Retinal pigment epithelial cell (primary cell): ENCODE measurements around the gene TACC3.

Source experiments
- DNase-seq: peaks from one replicate; pipeline ENCODE4 v3.0.0-alpha.2; 2010; ENCODE audit warnings: low read depth
- H3K4me3 ChIP-seq: 2 replicates; pipeline ENCODE4 v1.5.1; 2011; ENCODE audit warnings: mild to moderate bottlenecking, low read length, control low read depth, moderate library complexity
- TF ChIP-seq, protein P1 (sequence below): conservative IDR thresholded peaks from 2 replicates; pipeline ENCODE4 v1.5.1; 2011; ENCODE audit warnings: low read depth, low read length, control low read depth, inconsistent platforms

TACC3 gene

GRCh38 chr4:1726146-1726934 lies 5.0 kb downstream of the TACC3 start:
- TF ChIP-seq, protein P1, sequence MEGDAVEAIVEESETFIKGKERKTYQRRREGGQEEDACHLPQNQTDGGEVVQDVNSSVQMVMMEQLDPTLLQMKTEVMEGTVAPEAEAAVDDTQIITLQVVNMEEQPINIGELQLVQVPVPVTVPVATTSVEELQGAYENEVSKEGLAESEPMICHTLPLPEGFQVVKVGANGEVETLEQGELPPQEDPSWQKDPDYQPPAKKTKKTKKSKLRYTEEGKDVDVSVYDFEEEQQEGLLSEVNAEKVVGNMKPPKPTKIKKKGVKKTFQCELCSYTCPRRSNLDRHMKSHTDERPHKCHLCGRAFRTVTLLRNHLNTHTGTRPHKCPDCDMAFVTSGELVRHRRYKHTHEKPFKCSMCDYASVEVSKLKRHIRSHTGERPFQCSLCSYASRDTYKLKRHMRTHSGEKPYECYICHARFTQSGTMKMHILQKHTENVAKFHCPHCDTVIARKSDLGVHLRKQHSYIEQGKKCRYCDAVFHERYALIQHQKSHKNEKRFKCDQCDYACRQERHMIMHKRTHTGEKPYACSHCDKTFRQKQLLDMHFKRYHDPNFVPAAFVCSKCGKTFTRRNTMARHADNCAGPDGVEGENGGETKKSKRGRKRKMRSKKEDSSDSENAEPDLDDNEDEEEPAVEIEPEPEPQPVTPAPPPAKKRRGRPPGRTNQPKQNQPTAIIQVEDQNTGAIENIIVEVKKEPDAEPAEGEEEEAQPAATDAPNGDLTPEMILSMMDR, result peak; percentile 99
- no peak for DNase-seq
- H3K4me3 ChIP-seq, result no peak overlapping the region

GRCh38 chr4:1727117-1728031 lies 6.1 kb downstream of the TACC3 start:
- TF ChIP-seq, protein P1, result no peak
- DNase-seq, result peak; percentile 87
- H3K4me3 ChIP-seq, result no peak overlapping the region

GRCh38 chr4:1728061-1728980 lies 7.0 kb downstream of the TACC3 start:
- H3K4me3 ChIP-seq, result no peak overlapping the region
- TF ChIP-seq, protein P1, result peak; percentile 29
- DNase-seq, result no peak

DNA sequence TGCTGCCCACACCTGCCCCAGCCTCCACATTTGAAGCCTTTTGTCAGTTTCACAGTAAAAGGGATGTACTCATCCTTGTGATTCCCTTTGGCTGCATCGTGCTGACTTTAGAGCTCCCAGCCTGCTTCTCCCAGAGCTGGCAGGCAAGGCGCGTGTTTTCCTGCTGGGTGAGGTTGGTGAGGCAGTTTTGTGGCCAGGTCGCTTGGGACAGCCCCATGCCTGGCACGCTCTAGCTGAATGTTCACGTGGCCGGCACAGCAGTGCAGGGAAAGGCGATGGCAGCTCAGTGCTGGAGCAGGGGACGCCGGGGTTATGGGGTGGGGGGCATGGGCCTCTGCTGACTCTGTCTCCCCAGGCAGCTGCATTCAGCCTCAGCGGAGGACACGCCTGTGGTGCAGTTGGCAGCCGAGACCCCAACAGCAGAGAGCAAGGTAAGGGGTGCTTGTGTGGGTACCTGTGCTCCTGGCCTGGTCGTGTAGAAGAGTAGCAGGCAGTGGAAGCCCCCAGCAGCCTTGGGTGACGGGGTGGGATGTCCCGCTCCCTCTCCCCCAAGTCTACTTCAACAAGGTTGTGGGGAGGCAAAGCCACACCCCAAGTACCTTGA lies 9.3 kb downstream of the TACC3 start:
- TF ChIP-seq, protein P1, result no peak
- no peak overlapping the region for H3K4me3 ChIP-seq
- DNase-seq, result no peak

DNA sequence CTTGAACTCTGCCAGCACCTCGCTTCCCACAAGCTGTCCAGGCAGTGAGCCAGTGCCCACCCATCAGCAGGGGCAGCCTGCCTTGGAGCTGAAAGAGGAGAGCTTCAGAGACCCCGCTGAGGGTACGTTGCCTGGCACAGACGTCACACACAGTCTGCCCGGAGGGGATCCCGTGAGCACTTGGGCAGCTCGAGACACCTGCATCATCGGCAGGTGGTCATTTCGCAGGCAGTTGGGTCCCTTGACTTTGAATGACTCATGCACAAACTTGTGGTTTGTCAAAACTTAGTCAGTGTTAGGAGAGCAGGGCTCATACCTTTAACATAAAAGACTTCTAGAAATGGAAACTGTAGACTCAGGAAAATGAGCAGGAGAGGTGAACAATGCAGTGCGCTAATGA lies 9.9 kb downstream of the TACC3 start:
- peak; percentile 70 for DNase-seq
- TF ChIP-seq, protein P1, result no peak
- no peak overlapping the region for H3K4me3 ChIP-seq

DNA sequence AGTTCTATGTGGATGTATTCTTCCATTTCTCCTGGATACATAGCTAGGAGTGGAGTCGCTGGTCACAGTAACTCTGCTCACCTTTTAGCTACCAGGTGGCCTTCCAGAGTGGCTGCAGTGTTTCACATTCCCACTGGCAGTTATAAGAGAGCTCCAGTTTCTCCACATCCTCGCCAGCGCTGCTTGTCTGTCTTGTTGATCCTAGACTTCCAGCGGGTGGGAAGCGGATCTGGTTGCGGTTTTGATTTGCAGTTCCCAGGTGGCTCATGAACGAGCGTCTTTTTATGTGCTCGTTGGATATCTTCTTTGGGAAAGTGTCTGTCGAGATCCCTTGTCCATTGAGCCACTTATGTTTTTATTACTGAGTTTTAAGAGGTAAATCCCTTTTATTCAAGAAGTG lies 11.6 kb downstream of the TACC3 start:
- no peak for DNase-seq
- TF ChIP-seq, protein P1, result no peak
- no peak overlapping the region for H3K4me3 ChIP-seq
